NB4 (cell line): ENCODE measurements around the gene ZAR1.

ENCODE experiments used
- CTCF ChIP-seq: IDR thresholded peaks from one replicate; pipeline ENCODE4 v1.5.1; 2012; ENCODE audit warnings: low read depth, low read length
- MAX ChIP-seq: IDR thresholded peaks from 2 replicates; pipeline ENCODE4 v1.6.1; 2011; ENCODE audit warnings: low read depth, low read length
- MYC ChIP-seq: IDR thresholded peaks from 2 replicates; pipeline ENCODE4 v1.6.1; 2011; ENCODE audit warnings: low read depth, low read length
- POLR2A ChIP-seq: IDR thresholded peaks from 2 replicates; pipeline ENCODE4 v1.6.1; 2011; ENCODE audit warnings: mild to moderate bottlenecking; ENCODE audit not compliant: insufficient read length; ENCODE audit errors: extremely low read depth

DNA sequence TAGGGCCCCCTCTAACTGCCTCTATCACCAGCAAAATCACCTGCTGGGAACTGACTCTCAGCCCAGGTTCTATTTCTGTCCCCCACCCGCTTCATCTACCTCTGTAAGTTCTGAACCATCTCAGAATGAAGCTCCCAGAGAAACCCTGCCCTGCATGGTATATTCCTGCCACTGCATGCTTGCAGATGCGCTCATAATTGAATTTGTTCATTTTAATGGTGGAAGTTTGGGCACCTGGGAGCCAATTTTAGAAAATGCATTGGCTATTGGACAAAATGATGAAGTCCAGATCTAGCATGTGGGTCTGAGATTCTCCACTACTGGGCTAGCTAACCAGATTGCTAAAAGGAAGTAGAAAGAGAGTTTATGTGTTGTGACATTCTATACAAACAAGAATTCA lies 35.5 kb upstream of the ZAR1 start:
- TF ChIP-seq CTCF (no peak), POLR2A (no peak), MYC (no peak), MAX (no peak)
